ENCODE measurements around the gene PNPLA8. TPM values are rescaled to one million over a fixed set of nuclear protein-coding genes. Genes with fewer than 3 reads are reported as not detected.

Gene PNPLA8
- total RNA-seq, 1 donor from 2014 or later: 18.0 TPM

- peaks cover 35% of the 10 kb centered on the region for H3K4me1 Mint-ChIP-seq
- DNase-seq (ENCODE audit: low spot score in 2 of 2, unreplicated experiment in 2 of 2): peak; percentile 97 to 98
- no peaks in the 10 kb centered on the region for H3K27me3 Mint-ChIP-seq (ENCODE audit: low read depth)
- peaks cover 19% of the 10 kb centered on the region for H3K36me3 Mint-ChIP-seq
- H3K9me3 Mint-ChIP-seq: peaks cover 3% of the 10 kb centered on the region
- no peak for TF ChIP-seq CTCF (IDR thresholded peaks at IDR 0.05; ENCODE audit: unreplicated experiment)
- peak within 1 kb of the TSS; percentile 95 for H3K4me3 Mint-ChIP-seq
- H3K27ac Mint-ChIP-seq: peak within 1 kb of the TSS; percentile 99
These were observed 43.6 kb upstream of the PNPLA8 start, which contains the start of the genes DNAJB9 and THAP5 for GRCh38 chr7:108569381-108570145. DNAJB9 (plus strand) TSS chr7:108569874; CDS start chr7:108571727, 1,853 bp downstream. THAP5 (minus strand) TSS chr7:108569706; CDS start chr7:108569569, 137 bp downstream.

GRCh38 chr7:108568801-108569380 lies 43.0 kb upstream of the PNPLA8 start:
- Mint-ChIP-seq H3K4me1 (peaks cover 35% of the 10 kb centered on the region), H3K27me3 (ENCODE audit: low read depth) (no peaks in the 10 kb centered on the region), H3K9me3 (peaks cover 7% of the 10 kb centered on the region), H3K4me3 (peak overlapping the region; percentile 95), H3K27ac (peak overlapping the region; percentile 99), H3K36me3 (peaks cover 25% of the 10 kb centered on the region)
- no peak for TF ChIP-seq CTCF (IDR thresholded peaks at IDR 0.05; ENCODE audit: unreplicated experiment)
- no peak for DNase-seq (ENCODE audit: low spot score in 2 of 2, unreplicated experiment in 2 of 2)

GRCh38 chr7:108565987-108566386 lies 40.1 kb upstream of the PNPLA8 start:
- Mint-ChIP-seq H3K9me3 (peaks cover 18% of the 10 kb centered on the region), H3K4me1 (peaks cover 26% of the 10 kb centered on the region), H3K4me3 (no peak overlapping the region), H3K36me3 (peaks cover 31% of the 10 kb centered on the region), H3K27ac (no peak overlapping the region), H3K27me3 (ENCODE audit: low read depth) (no peaks in the 10 kb centered on the region)
- no peak for DNase-seq (ENCODE audit: low spot score in 2 of 2, unreplicated experiment in 2 of 2)
- TF ChIP-seq CTCF (IDR thresholded peaks at IDR 0.05; ENCODE audit: unreplicated experiment): no peak

- H3K4me1 Mint-ChIP-seq: no peaks in the 10 kb centered on the region
- no peak overlapping the region for H3K27ac Mint-ChIP-seq
- H3K4me3 Mint-ChIP-seq: no peak overlapping the region
- no peak for DNase-seq (ENCODE audit: low spot score in 2 of 2, unreplicated experiment in 2 of 2)
- peaks cover 47% of the 10 kb centered on the region for H3K9me3 Mint-ChIP-seq
- no peaks in the 10 kb centered on the region for H3K27me3 Mint-ChIP-seq (ENCODE audit: low read depth)
- TF ChIP-seq CTCF (IDR thresholded peaks at IDR 0.05; ENCODE audit: unreplicated experiment): no peak
- peaks cover 60% of the 10 kb centered on the region for H3K36me3 Mint-ChIP-seq
These were observed 35.2 kb upstream of the PNPLA8 start for GRCh38 chr7:108561047-108561619.

- Mint-ChIP-seq H3K4me3 (no peak overlapping the region), H3K27ac (no peak overlapping the region), H3K36me3 (peaks cover 52% of the 10 kb centered on the region), H3K27me3 (ENCODE audit: low read depth) (no peaks in the 10 kb centered on the region), H3K4me1 (no peaks in the 10 kb centered on the region), H3K9me3 (peaks cover 47% of the 10 kb centered on the region)
- DNase-seq (ENCODE audit: low spot score in 2 of 2, unreplicated experiment in 2 of 2): no peak
- TF ChIP-seq CTCF (IDR thresholded peaks at IDR 0.05; ENCODE audit: unreplicated experiment): no peak
These were observed 33.3 kb upstream of the PNPLA8 start for GRCh38 chr7:108559253-108559652.
